ENCODE measurements around the gene IMMP2L.
A peak's percentile ranks its signal among the peaks of the same experiment; 100 is the strongest.

IMMP2L gene

GRCh38 chr7:111011520-111011919, 550.8 kb downstream of the IMMP2L start:
- TF ChIP-seq CTCF (IDR thresholded peaks at IDR 0.05; ENCODE audit: insufficient read depth, low read depth, low read length, missing control alignments) = no peak

GRCh38 chr7:111010798-111011197, 551.5 kb downstream of the IMMP2L start:
- DNase-seq (ENCODE audit: low read depth) = no peak
- TF ChIP-seq CTCF (IDR thresholded peaks at IDR 0.05; ENCODE audit: insufficient read depth, low read depth, low read length, missing control alignments) = no peak
- H3K4me3 ChIP-seq (ENCODE audit: low read depth, low read length) = no peak overlapping the region

More at GRCh38 chr7:111011520-111011919, 550.8 kb downstream of the IMMP2L start:
- peak; percentile 2 for DNase-seq (ENCODE audit: low read depth)
- H3K4me3 ChIP-seq (ENCODE audit: low read depth, low read length) = no peak overlapping the region

- DNase-seq (ENCODE audit: low read depth) = no peak
- no peak overlapping the region for H3K4me3 ChIP-seq (ENCODE audit: low read depth, low read length)
- TF ChIP-seq CTCF (IDR thresholded peaks at IDR 0.05; ENCODE audit: insufficient read depth, low read depth, low read length, missing control alignments) = no peak
Measured at GRCh38 chr7:111009526-111010040, 552.7 kb downstream of the IMMP2L start.

GRCh38 chr7:111006691-111007090, 555.6 kb downstream of the IMMP2L start:
- no peak for TF ChIP-seq CTCF (IDR thresholded peaks at IDR 0.05; ENCODE audit: insufficient read depth, low read depth, low read length, missing control alignments)
- no peak for DNase-seq (ENCODE audit: low read depth)
- no peak overlapping the region for H3K4me3 ChIP-seq (ENCODE audit: low read depth, low read length)

GRCh38 chr7:111006040-111006439, 556.3 kb downstream of the IMMP2L start:
- no peak for TF ChIP-seq CTCF (IDR thresholded peaks at IDR 0.05; ENCODE audit: insufficient read depth, low read depth, low read length, missing control alignments)
- no peak overlapping the region for H3K4me3 ChIP-seq (ENCODE audit: low read depth, low read length)
- DNase-seq (ENCODE audit: low read depth) = no peak

- H3K4me3 ChIP-seq (ENCODE audit: low read depth, low read length) = no peak overlapping the region
- DNase-seq (ENCODE audit: low read depth) = no peak
- no peak for TF ChIP-seq CTCF (IDR thresholded peaks at IDR 0.05; ENCODE audit: insufficient read depth, low read depth, low read length, missing control alignments)
Measured at GRCh38 chr7:111005445-111005844, 556.8 kb downstream of the IMMP2L start.

- no peak for TF ChIP-seq CTCF (IDR thresholded peaks at IDR 0.05; ENCODE audit: insufficient read depth, low read depth, low read length, missing control alignments)
- H3K4me3 ChIP-seq (ENCODE audit: low read depth, low read length) = no peak overlapping the region
- no peak for DNase-seq (ENCODE audit: low read depth)
Measured at GRCh38 chr7:111004310-111004901, 557.9 kb downstream of the IMMP2L start.
